HEK293 (cell line): ENCODE data around the gene SLC2A4RG.
A peak's percentile ranks its signal among the peaks of the same experiment; 100 is the strongest.

ENCODE experiments used
- CTCF ChIA-PET: fragments of 350-600 bp; formaldehyde crosslinking; extraction: SDS; loops from one replicate; lab custom pipeline; 2021; ENCODE audit warnings: antibody characterized with exemption; lab: Yijun Ruan, JAX
- POLR2A ChIA-PET: fragments of 300-600 bp; formaldehyde crosslinking; extraction: SDS; loops from one replicate; lab custom pipeline; 2020; ENCODE audit warnings: antibody characterized with exemption, inconsistent platforms; lab: Yijun Ruan, JAX
- H3K27ac ChIP-seq: fragments of 200-500 bp; sonication (Bioruptor generic); 2 replicates; pipeline ENCODE4 v1.5.1; 2014; ENCODE audit warnings: low read depth, low read length, control low read depth, inconsistent platforms; ENCODE audit errors: extremely low read depth
- H3K36me3 ChIP-seq, 2 experiments: fragments of 200-500 bp in 1 of 2; sonication (Bioruptor generic) in 1 of 2; 1 replicate in 1 of 2; 2 replicates in 1 of 2; pipeline ENCODE4 v1.5.1; 2014 to 2017; ENCODE audit warnings: inconsistent platforms in 2 of 2, low read length in 2 of 2; ENCODE audit not compliant: control insufficient read depth in 2 of 2, insufficient read depth in 1 of 2
- H3K4me1 ChIP-seq: fragments of 200-500 bp; sonication (Bioruptor generic); 2 replicates; pipeline ENCODE4 v1.5.1; 2014; ENCODE audit warnings: mild to moderate bottlenecking, low read length, inconsistent platforms; ENCODE audit not compliant: control insufficient read depth, insufficient read depth
- H3K4me3 ChIP-seq: 2 replicates; pipeline ENCODE4 v1.5.1; 2011; ENCODE audit warnings: low read depth, mild to moderate bottlenecking, control low read depth, low read length, moderate library complexity
- H3K9me3 ChIP-seq: fragments of 200-500 bp; sonication (Bioruptor generic); 2 replicates; pipeline ENCODE4 v1.5.1; 2014; ENCODE audit warnings: low read depth, low read length, inconsistent platforms; ENCODE audit not compliant: control insufficient read depth, insufficient read depth
- BCL6B ChIP-seq: fragments of 450-650 bp; formaldehyde crosslinking; IDR thresholded peaks from 2 replicates; pipeline ENCODE4 v1.5.1; 2017; ENCODE audit warnings: missing biosample characterization, missing genetic modification characterization
- EGR2 ChIP-seq: fragments of 450-650 bp; formaldehyde crosslinking; IDR thresholded peaks from 2 replicates; pipeline ENCODE4 v1.5.1; 2016; ENCODE audit warnings: low read depth, missing biosample characterization, missing genetic modification characterization
- FEZF1 ChIP-seq: fragments of 450-650 bp; formaldehyde crosslinking; IDR thresholded peaks from 2 replicates; pipeline ENCODE4 v1.5.1; 2016; ENCODE audit warnings: missing biosample characterization, missing genetic modification characterization
- GLIS2 ChIP-seq: fragments of 450-650 bp; formaldehyde crosslinking; IDR thresholded peaks from 2 replicates; pipeline ENCODE4 v1.5.1; 2016; ENCODE audit warnings: missing biosample characterization, missing genetic modification characterization
- MYNN ChIP-seq: fragments of 450-650 bp; formaldehyde crosslinking; IDR thresholded peaks from 2 replicates; pipeline ENCODE4 v1.5.1; 2016; ENCODE audit warnings: missing biosample characterization, missing genetic modification characterization, borderline replicate concordance
- MZF1 ChIP-seq: fragments of 450-650 bp; formaldehyde crosslinking; IDR thresholded peaks from 2 replicates; pipeline ENCODE4 v1.5.1; 2017; ENCODE audit warnings: missing biosample characterization, missing genetic modification characterization, borderline replicate concordance
- PATZ1 ChIP-seq: fragments of 450-650 bp; formaldehyde crosslinking; IDR thresholded peaks from 2 replicates; pipeline ENCODE4 v1.5.1; 2016; ENCODE audit warnings: missing biosample characterization, missing genetic modification characterization
- PRDM2 ChIP-seq: fragments of 450-650 bp; formaldehyde crosslinking; IDR thresholded peaks from 2 replicates; pipeline ENCODE4 v1.5.1; 2016; ENCODE audit warnings: missing biosample characterization, missing genetic modification characterization, borderline replicate concordance
- REPIN1 ChIP-seq: fragments of 450-650 bp; formaldehyde crosslinking; IDR thresholded peaks from 2 replicates; pipeline ENCODE4 v1.5.1; 2017; ENCODE audit warnings: missing biosample characterization, missing genetic modification characterization, low read depth
- ZEB2 ChIP-seq: fragments of 450-650 bp; formaldehyde crosslinking; IDR thresholded peaks from 2 replicates; pipeline ENCODE4 v1.5.1; 2016; ENCODE audit warnings: missing biosample characterization, missing genetic modification characterization
- ZNF114 ChIP-seq: fragments of 450-650 bp; formaldehyde crosslinking; IDR thresholded peaks from 2 replicates; pipeline ENCODE4 v1.5.0; 2017; ENCODE audit warnings: missing biosample characterization, missing genetic modification characterization
- ZNF121 ChIP-seq: fragments of 450-650 bp; formaldehyde crosslinking; IDR thresholded peaks from 2 replicates; pipeline ENCODE4 v1.5.1; 2016; ENCODE audit warnings: missing biosample characterization, missing genetic modification characterization
- ZNF211 ChIP-seq: fragments of 450-650 bp; formaldehyde crosslinking; IDR thresholded peaks from 2 replicates; pipeline ENCODE4 v1.5.1; 2016; ENCODE audit warnings: low read depth, missing biosample characterization, missing genetic modification characterization
- ZNF24 ChIP-seq: fragments of 450-650 bp; formaldehyde crosslinking; IDR thresholded peaks from 2 replicates; pipeline ENCODE4 v1.5.1; 2016; ENCODE audit warnings: missing biosample characterization, missing genetic modification characterization
- ZNF335 ChIP-seq: fragments of 450-650 bp; formaldehyde crosslinking; conservative IDR thresholded peaks from 2 replicates; pipeline ENCODE4 v1.5.1; 2016; ENCODE audit warnings: missing biosample characterization, missing genetic modification characterization
- ZNF501 ChIP-seq: fragments of 450-650 bp; formaldehyde crosslinking; IDR thresholded peaks from 2 replicates; pipeline ENCODE4 v1.5.1; 2016; ENCODE audit warnings: missing biosample characterization, missing genetic modification characterization
- ZNF510 ChIP-seq: fragments of 450-650 bp; formaldehyde crosslinking; IDR thresholded peaks from 2 replicates; pipeline ENCODE4 v1.5.1; 2018; ENCODE audit warnings: mild to moderate bottlenecking, missing genetic modification characterization, missing biosample characterization; ENCODE audit not compliant: insufficient replicate concordance
- ZNF560 ChIP-seq: fragments of 450-650 bp; formaldehyde crosslinking; IDR thresholded peaks from 2 replicates; pipeline ENCODE4 v1.5.1; 2017; ENCODE audit warnings: missing biosample characterization, missing genetic modification characterization, borderline replicate concordance
- ZNF629 ChIP-seq: fragments of 450-650 bp; formaldehyde crosslinking; IDR thresholded peaks from 2 replicates; pipeline ENCODE4 v1.5.1; 2017; ENCODE audit warnings: missing biosample characterization, missing genetic modification characterization
- ZNF658 ChIP-seq: fragments of 450-650 bp; formaldehyde crosslinking; IDR thresholded peaks from 2 replicates; pipeline ENCODE4; 2016; ENCODE audit warnings: missing biosample characterization, missing genetic modification characterization
- ZSCAN4 ChIP-seq: fragments of 450-650 bp; formaldehyde crosslinking; IDR thresholded peaks from 2 replicates; pipeline ENCODE4 v1.5.1; 2017; ENCODE audit warnings: missing biosample characterization, missing genetic modification characterization

SLC2A4RG gene

GRCh38 chr20:63702036-63702665, 37.4 kb upstream of the SLC2A4RG start:
- H3K36me3 ChIP-seq, result peaks cover 0 to 46% of the 10 kb centered on the region in 2 experiments; a peak in 1 of 3 replicates
- POLR2A ChIA-PET, result interaction anchor here (0.6 to 1.4 kb wide), 3 partner anchors 19 to 163 kb away, joined by 3 to 6 read pairs (median 4); partner anchors contain the start of gene TPD52L2
- CTCF ChIA-PET, result interaction anchor here (1.0 kb wide), 1 partner anchor 271 kb away, joined by 4 read pairs; no protein-coding TSS in a partner anchor
- no peak overlapping the region for H3K27ac ChIP-seq
- no peak overlapping the region for H3K4me3 ChIP-seq
- no peak for TF ChIP-seq ZNF114
- TF ChIP-seq ZNF121 (tag by site-specific recombination), result 0 out of 2 replicates have a peak, but pooled peaks have one; percentile 27
- H3K4me1 ChIP-seq, result no peaks in the 10 kb centered on the region
- no peaks in the 10 kb centered on the region for H3K9me3 ChIP-seq

- CTCF ChIA-PET, result interaction anchor here (1.0 kb wide), 1 partner anchor 271 kb away, joined by 4 read pairs; no protein-coding TSS in a partner anchor
Observed at GRCh38 chr20:63702751-63703470, 36.7 kb upstream of the SLC2A4RG start.

More at GRCh38 chr20:63702751-63703470, 36.7 kb upstream of the SLC2A4RG start:
- Histone ChIP-seq H3K9me3 (no peaks in the 10 kb centered on the region), H3K4me1 (no peaks in the 10 kb centered on the region), H3K27ac (no peak overlapping the region), H3K4me3 (no peak overlapping the region), H3K36me3 (peaks cover 0 to 42% of the 10 kb centered on the region in 2 experiments; a peak in 1 of 3 replicates)
- POLR2A ChIA-PET, result interaction anchor here (1.2 to 1.4 kb wide), 2 partner anchors 38 to 162 kb away, joined by 3 to 6 read pairs; partner anchors contain the start of gene TPD52L2
- TF ChIP-seq BCL6B (tag by site-specific recombination), result no peak
- TF ChIP-seq ZNF629 (tag by site-specific recombination), result no peak
- no peak for TF ChIP-seq ZNF211 (tag by site-specific recombination)
- no peak for TF ChIP-seq ZNF510 (tag by site-specific recombination)
- TF ChIP-seq EGR2 (tag by site-specific recombination), result no peak
- TF ChIP-seq PRDM2 (tag by site-specific recombination), result no peak
- TF ChIP-seq ZNF560 (tag by site-specific recombination), result no peak
- no peak for TF ChIP-seq MYNN (tag by site-specific recombination)
- no peak for TF ChIP-seq ZNF501 (tag by site-specific recombination)
- no peak for TF ChIP-seq ZNF658 (tag by site-specific recombination)
- TF ChIP-seq PATZ1 (tag by site-specific recombination), result no peak
- TF ChIP-seq ZEB2 (tag by site-specific recombination), result no peak
- no peak for TF ChIP-seq REPIN1 (tag by site-specific recombination)
- no peak for TF ChIP-seq GLIS2 (tag by site-specific recombination)
- TF ChIP-seq ZNF335 (tag by site-specific recombination), result no peak
- TF ChIP-seq ZSCAN4 (tag by site-specific recombination), result no peak
- TF ChIP-seq FEZF1 (tag by site-specific recombination), result no peak
- no peak for TF ChIP-seq ZNF24 (tag by site-specific recombination)
- TF ChIP-seq MZF1 (tag by site-specific recombination), result no peak
- TF ChIP-seq, all 188 proteins: peak for 0
